Hepatocyte (in vitro differentiated cells): ENCODE data around the gene RCAN2.

Experiments
- CTCF ChIP-seq: fragments of 200-600 bp; sonication (generic); IDR thresholded peaks from 2 replicates; pipeline ENCODE4 v1.5.1; 2016; ENCODE audit warnings: antibody characterized with exemption, mild to moderate bottlenecking; ENCODE audit not compliant: poor library complexity
- EZH2 ChIP-seq: fragments of 200-600 bp; sonication (generic); IDR thresholded peaks from 2 replicates; pipeline ENCODE4 v1.6.1; 2016; ENCODE audit warnings: antibody characterized with exemption, mild to moderate bottlenecking, borderline replicate concordance

- TF ChIP-seq CTCF, result no peak
- no peak for TF ChIP-seq EZH2
Observed at GRCh38 chr6:46465294-46466165, 25.7 kb downstream of the RCAN2 start.
